Activated CD4-positive, alpha-beta memory T cell treated with anti-CD3 and anti-CD28 coated beads for 36 hours (primary cell): ENCODE measurements around the gene LRRC75A. TPM values are rescaled to one million over a fixed set of nuclear protein-coding genes. Genes with fewer than 3 reads are reported as not detected.
"Not testable (repeated sequence)": the region's sequence is repeated elsewhere in the genome, so short reads cannot be mapped to it uniquely, and the experiment has no call there.

ENCODE experiments used
- CTCF ChIA-PET: fragments of 350-600 bp; sonication (Branson Sonifier 250); formaldehyde crosslinking; loops from one replicate; lab custom pipeline; 2021; ENCODE audit warnings: antibody characterized with exemption, inconsistent platforms; lab: Charles Lee
- POLR2A ChIA-PET: fragments of 350-600 bp; sonication (Branson Sonifier 250); formaldehyde crosslinking; loops from one replicate; lab custom pipeline; 2021; ENCODE audit warnings: antibody characterized with exemption; lab: Charles Lee
- DNase-seq: peaks from one replicate; pipeline ENCODE4 v3.0.0-alpha.2; 2020
- H3K27ac Mint-ChIP-seq: one replicate; pipeline ENCODE4 v1.8.0; 2021; ENCODE audit warnings: mixed read lengths
- H3K27me3 Mint-ChIP-seq: one replicate; pipeline ENCODE4 v1.8.0; 2021; ENCODE audit warnings: mixed read lengths
- H3K36me3 Mint-ChIP-seq: one replicate; pipeline ENCODE4 v1.8.0; 2021; ENCODE audit warnings: mixed read lengths
- H3K4me1 Mint-ChIP-seq: one replicate; pipeline ENCODE4 v1.8.0; 2021; ENCODE audit warnings: low read depth, mixed read lengths
- H3K4me3 Mint-ChIP-seq: one replicate; pipeline ENCODE4 v1.8.0; 2021; ENCODE audit warnings: mild to moderate bottlenecking, mixed read lengths
- H3K9me3 Mint-ChIP-seq: one replicate; pipeline ENCODE4 v1.8.0; 2021; ENCODE audit warnings: mixed read lengths
- intact Hi-C: fragments of 100-400 bp; cut with micrococcal nuclease; formaldehyde crosslinking; loops from one replicate; pipeline ENCODE4 v1.15.1; 2023
- total RNA-seq, 2 experiments: library from RNA; stranded (reverse); gene quantifications; one replicate each; pipeline ENCODE4 v1.2.3, GENCODE V29; 2021

Gene LRRC75A, protein sequence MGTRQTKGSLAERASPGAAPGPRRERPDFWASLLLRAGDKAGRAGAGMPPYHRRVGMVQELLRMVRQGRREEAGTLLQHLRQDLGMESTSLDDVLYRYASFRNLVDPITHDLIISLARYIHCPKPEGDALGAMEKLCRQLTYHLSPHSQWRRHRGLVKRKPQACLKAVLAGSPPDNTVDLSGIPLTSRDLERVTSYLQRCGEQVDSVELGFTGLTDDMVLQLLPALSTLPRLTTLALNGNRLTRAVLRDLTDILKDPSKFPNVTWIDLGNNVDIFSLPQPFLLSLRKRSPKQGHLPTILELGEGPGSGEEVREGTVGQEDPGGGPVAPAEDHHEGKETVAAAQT
- total RNA-seq = 1 to 10 TPM; 1.2 to 1.4 TPM

DNA sequence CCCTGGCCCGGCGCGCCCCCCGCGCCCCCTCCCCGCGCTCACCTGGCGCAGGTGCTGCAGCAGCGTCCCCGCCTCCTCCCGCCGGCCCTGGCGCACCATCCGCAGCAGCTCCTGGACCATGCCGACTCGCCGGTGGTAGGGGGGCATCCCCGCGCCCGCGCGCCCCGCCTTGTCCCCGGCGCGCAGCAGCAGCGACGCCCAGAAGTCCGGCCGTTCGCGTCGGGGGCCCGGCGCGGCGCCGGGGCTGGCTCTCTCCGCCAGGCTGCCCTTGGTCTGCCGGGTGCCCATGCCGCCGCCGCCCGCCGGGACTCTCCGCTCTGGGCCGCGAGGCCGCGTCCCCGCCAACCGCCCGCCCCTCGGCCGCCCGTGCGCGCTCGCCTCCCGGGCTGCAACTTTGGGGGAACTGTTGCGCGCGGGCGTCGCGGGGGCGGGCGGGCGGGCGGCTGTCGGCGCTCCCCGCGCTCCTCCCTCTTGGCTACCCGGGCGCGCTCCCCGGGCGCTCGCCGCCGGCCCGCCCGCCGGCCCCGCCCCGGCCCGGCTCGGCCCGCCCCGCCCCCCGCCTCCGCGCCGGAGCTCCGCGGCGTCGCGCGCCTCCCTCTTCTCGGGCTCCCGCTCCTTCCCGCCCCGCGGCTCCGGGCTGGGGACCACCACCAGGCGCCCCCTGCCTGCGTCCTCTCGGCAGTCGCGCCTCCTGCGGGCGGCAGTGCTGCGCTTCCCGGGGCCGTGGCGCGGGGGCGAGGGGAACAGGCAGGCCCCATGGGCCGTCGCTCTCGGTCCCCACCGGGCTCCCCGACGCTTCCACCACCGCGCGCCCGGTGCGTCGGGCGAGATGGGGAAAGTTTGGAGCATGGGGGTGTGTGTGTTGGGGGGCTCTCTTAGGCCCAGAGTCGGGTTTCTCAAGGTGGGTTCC lies at the start of gene LRRC75A:
Gene LRRC75A (minus strand): TSS at position 491 of the 910 bp plus-strand sequence. CDS start 203 bp downstream, at position 288.
- intact Hi-C loops = no loop called here
- peaks cover 9% of the 10 kb centered on the region for H3K4me1 Mint-ChIP-seq
- DNase-seq = peak; percentile 63
- CTCF ChIA-PET = interaction anchor here (1.4 to 1.7 kb wide), 2 partner anchors 30 to 77 kb away, joined by 4 to 5 read pairs; partner anchors contain the start of gene TRPV2
- peaks cover 3% of the 10 kb centered on the region for H3K27me3 Mint-ChIP-seq
- H3K27ac Mint-ChIP-seq = no peak within 1 kb of the TSS
- peak within 1 kb of the TSS; percentile 66 for H3K4me3 Mint-ChIP-seq
- POLR2A ChIA-PET = interaction anchor here (1.5 kb wide), 1 partner anchor 54 kb away, joined by 4 read pairs; no protein-coding TSS in a partner anchor
- no peaks in the 10 kb centered on the region for H3K9me3 Mint-ChIP-seq
- no peaks in the 10 kb centered on the region for H3K36me3 Mint-ChIP-seq

DNA sequence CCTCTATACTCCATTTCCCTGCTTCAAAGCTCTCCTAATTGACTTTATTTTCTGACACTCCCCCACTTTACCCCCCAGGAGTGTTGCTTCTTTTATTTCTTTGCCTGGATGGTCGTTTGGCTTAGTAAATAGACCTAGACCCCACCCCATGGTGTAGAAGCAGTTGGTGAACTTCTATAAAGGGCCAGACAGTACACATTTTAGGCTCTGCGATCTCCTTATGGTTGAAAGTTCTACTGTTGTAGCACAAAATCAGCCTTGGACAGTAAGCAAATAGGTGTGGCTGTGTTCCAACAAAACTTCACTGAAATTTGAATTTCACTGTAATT lies 45.1 kb upstream of the LRRC75A start:
- Mint-ChIP-seq H3K27me3 (peaks cover 2% of the 10 kb centered on the region), H3K27ac (no peak overlapping the region), H3K36me3 (peaks cover 3% of the 10 kb centered on the region), H3K4me1 (peaks cover 14% of the 10 kb centered on the region), H3K4me3 (no peak overlapping the region), H3K9me3 (no peaks in the 10 kb centered on the region)
- ChIA-PET POLR2A (interaction anchor here (0.6 to 1.8 kb wide), 2 partner anchors 51 to 156 kb away, joined by 3 to 7 read pairs; partner anchors contain the start of gene UBB), CTCF (interaction anchor here (1.0 to 4.0 kb wide), 11 partner anchors 13 to 454 kb away, joined by 3 to 41 read pairs (median 7); partner anchors contain the start of genes CCDC144A and CENPV)
- no peak for DNase-seq
- intact Hi-C loops = loop anchor here (1.0 to 5.0 kb wide), 4 partner anchors 47 to 1500 kb away; partner anchors contain the start of genes ATPAF2 and GID4

DNA sequence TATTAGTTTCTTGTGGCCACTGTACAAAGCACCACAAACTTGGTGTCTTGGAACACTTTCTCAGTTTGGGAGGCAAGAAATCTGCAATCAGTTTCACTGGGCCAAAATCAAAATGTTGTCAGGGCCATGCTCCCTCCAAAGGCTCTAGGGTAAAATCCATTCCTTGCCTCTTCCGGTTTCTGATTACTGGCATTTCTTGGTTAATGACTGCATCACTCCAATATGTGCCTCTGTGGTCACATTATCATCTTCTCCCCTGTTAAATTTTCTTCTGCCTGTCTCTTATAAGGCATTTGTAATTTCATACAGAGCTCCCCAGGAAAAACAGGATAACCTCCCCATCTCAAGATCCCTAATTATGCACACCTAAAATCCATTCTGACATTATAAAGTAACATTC lies 42.2 kb upstream of the LRRC75A start:
- no peaks in the 10 kb centered on the region for H3K9me3 Mint-ChIP-seq
- H3K27me3 Mint-ChIP-seq = peaks cover 6% of the 10 kb centered on the region
- POLR2A ChIA-PET = no interaction called here
- intact Hi-C loops = no loop called here
- CTCF ChIA-PET = interaction anchor here (4.0 kb wide), 1 partner anchor 55 kb away, joined by 41 read pairs; no protein-coding TSS in a partner anchor
- DNase-seq = no peak
- H3K4me3 Mint-ChIP-seq = no peak overlapping the region
- peaks cover 14% of the 10 kb centered on the region for H3K4me1 Mint-ChIP-seq
- H3K27ac Mint-ChIP-seq = no peak overlapping the region
- no peaks in the 10 kb centered on the region for H3K36me3 Mint-ChIP-seq

DNA sequence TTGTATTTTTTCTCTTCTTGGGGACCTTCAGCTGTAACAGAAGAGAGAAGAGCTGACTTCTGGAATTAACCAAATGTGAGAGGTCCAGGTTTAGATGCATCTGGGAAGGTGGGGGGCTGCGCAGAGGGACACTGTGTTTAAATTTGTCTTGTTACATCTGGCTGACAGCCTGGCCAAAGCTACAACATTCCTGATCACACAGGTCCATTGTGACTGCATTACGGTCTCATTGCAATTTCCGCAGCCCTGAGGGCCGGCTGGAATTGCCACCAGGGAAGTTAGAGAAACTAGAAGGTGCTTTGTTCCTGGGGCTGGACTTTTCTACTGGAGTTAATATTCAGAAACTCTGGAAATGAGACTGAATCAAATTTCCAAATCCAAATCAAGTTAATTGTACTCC lies 37.9 kb upstream of the LRRC75A start:
- no peak for DNase-seq
- H3K27me3 Mint-ChIP-seq = peaks cover 28% of the 10 kb centered on the region
- H3K4me3 Mint-ChIP-seq = no peak overlapping the region
- H3K4me1 Mint-ChIP-seq = peaks cover 3% of the 10 kb centered on the region
- ChIA-PET POLR2A (no interaction called here), CTCF (interaction anchor here (1.5 kb wide), 1 partner anchor 9 kb away, joined by 5 read pairs; no protein-coding TSS in a partner anchor)
- no peaks in the 10 kb centered on the region for H3K36me3 Mint-ChIP-seq
- no peaks in the 10 kb centered on the region for H3K9me3 Mint-ChIP-seq
- H3K27ac Mint-ChIP-seq = no peak overlapping the region
- intact Hi-C loops = no loop called here

DNA sequence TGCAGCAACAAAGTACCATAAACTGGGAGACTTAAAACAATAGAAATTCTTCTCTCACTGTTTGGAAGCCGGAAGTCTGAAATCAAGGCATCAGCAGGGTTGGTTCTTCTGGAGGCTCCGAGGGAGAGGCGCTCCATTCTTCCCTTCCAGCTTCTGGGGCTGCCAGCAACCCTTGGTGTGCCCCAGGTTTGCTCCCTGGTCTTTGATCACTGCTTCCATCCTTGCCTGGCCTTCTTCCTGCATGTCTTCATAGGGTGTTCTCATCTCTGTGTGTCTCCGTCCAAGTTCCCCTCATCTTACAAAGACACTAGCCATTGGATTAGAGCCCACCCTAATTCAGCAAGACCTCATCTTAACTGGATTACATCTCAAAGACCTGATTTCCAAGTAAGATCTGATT lies 35.3 kb upstream of the LRRC75A start:
- H3K4me1 Mint-ChIP-seq = peaks cover 4% of the 10 kb centered on the region
- H3K36me3 Mint-ChIP-seq = no peaks in the 10 kb centered on the region
- no peaks in the 10 kb centered on the region for H3K9me3 Mint-ChIP-seq
- CTCF ChIA-PET = interaction anchor here (0.7 to 0.9 kb wide), 2 partner anchors 9 to 73 kb away, joined by 3 to 4 read pairs; no protein-coding TSS in a partner anchor
- H3K27ac Mint-ChIP-seq = no peak overlapping the region
- DNase-seq = no peak
- intact Hi-C loops = no loop called here
- no peak overlapping the region for H3K4me3 Mint-ChIP-seq
- POLR2A ChIA-PET = no interaction called here
- peaks cover 28% of the 10 kb centered on the region for H3K27me3 Mint-ChIP-seq

DNA sequence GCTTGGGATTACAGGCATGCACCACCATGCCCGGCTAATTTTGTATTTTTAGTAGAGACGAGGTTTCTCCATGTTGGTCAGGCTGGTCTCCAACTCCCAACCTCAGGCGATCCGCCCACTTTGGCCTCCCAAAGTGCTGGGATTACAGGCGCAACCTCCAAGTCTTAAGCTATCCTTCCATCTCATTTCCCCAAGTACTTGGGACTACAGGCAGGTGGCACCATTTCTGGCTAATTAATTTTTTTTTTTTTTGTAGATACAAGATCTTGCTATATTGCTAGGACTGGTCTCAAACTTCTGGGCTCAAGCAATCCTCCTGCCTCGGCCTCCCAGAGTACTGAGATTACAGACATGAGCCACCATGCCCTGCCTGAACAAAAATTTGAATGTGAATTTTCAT lies 33.6 kb upstream of the LRRC75A start:
- H3K9me3 Mint-ChIP-seq, H3K27ac Mint-ChIP-seq, intact Hi-C loops, DNase-seq, H3K4me1 Mint-ChIP-seq, H3K36me3 Mint-ChIP-seq, H3K4me3 Mint-ChIP-seq: not testable (repeated sequence)
- H3K27me3 Mint-ChIP-seq = peaks cover 26% of the 10 kb centered on the region
- POLR2A ChIA-PET = interaction anchor here (0.6 kb wide), 2 partner anchors 55 to 200 kb away, joined by 4 read pairs; no protein-coding TSS in a partner anchor
- CTCF ChIA-PET = interaction anchor here (1.0 to 6.2 kb wide), 3 partner anchors 10 to 162 kb away, joined by 5 to 113 read pairs (median 9); no protein-coding TSS in a partner anchor

DNA sequence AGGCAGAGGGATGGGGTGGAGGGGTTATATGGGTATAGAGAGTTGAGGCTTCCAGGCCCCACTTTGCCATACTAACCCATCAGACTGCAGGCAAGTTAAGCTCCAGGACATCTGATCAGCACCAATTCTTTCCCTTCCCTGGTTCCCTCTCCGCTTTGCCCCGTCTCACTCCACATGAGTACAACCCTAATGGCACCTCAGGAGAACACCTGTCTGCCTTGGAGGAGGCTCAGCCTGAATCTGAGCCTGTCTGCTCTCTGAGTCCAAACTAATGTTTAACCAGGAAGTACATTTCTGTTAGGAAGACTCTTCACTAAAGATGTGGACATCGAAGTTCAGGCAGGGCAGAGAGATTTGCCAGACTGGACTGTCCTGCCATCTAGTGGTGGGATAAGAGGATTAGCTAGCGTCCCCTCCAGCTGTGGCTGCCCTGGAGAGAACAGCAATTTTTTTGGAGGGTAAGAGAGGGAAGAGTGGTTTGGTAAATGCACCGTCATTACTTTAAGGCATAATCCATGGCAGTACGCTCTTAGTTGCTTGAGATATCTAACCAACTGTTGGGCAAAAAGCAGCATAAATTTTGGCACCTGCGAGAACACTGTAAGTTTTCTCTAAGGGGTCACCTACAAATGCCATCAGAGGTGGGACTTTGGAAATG lies 29.2 kb upstream of the LRRC75A start:
- Mint-ChIP-seq H3K9me3 (no peaks in the 10 kb centered on the region), H3K36me3 (no peaks in the 10 kb centered on the region), H3K4me3 (no peak overlapping the region), H3K27ac (no peak overlapping the region), H3K27me3 (peaks cover 24% of the 10 kb centered on the region), H3K4me1 (peaks cover 6% of the 10 kb centered on the region)
- ChIA-PET POLR2A (interaction anchor here (0.9 kb wide), 1 partner anchor 74 kb away, joined by 3 read pairs; no protein-coding TSS in a partner anchor), CTCF (interaction anchor here (0.6 to 6.2 kb wide), 52 partner anchors 8 to 467 kb away, joined by 3 to 113 read pairs (median 4); partner anchors contain the start of genes CENPV and LRRC75A)
- intact Hi-C loops = loop anchor here (1.0 kb wide), 3 partner anchors 68 to 158 kb away; no protein-coding TSS in a partner anchor
- peak; percentile 75 for DNase-seq

DNA sequence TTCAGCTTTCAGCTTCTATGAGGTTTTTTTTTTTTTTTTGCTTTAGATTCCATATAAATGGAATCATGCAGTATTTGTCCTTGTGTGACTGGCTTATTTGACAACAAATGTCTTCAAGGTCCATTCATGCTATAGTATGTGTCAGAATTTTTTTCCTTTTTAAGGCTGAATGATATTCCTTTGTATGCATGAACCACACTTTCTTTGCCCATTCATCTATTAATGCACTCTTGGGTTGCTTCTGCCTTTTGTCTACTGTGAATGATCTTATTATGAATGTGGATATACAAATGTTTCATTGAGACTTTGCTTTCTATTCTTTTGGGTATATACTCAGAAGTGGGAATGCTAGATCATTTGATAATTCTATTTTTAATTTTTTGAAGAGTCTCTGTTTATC lies 27.0 kb upstream of the LRRC75A start:
- POLR2A ChIA-PET = no interaction called here
- no peaks in the 10 kb centered on the region for H3K9me3 Mint-ChIP-seq
- H3K36me3 Mint-ChIP-seq = no peaks in the 10 kb centered on the region

DNA sequence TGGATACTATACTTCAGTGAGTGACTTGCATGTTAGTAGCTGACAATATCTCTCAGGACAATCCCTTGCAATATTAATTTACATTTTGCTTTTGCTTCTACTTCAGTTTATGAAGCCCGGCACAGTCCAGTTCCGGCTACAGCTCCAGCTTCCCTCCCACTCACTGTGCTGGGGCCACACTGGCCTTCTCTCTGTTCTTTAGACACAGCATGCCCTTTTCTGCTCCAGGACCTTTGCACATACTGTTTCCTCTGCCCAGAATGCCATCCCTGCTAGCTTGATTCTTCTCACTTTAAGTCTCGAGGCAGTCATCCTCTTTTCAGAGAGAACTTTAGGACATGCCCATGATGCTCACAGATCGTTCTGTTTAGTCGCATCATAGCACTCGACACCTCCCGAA lies 25.5 kb upstream of the LRRC75A start:
- H3K36me3 Mint-ChIP-seq = no peaks in the 10 kb centered on the region
- H3K4me3 Mint-ChIP-seq = no peak overlapping the region
- H3K4me1 Mint-ChIP-seq = peaks cover 3% of the 10 kb centered on the region
- DNase-seq = no peak
- peaks cover 25% of the 10 kb centered on the region for H3K27me3 Mint-ChIP-seq
- ChIA-PET CTCF (interaction anchor here (0.9 to 2.1 kb wide), 5 partner anchors 8 to 179 kb away, joined by 3 to 12 read pairs (median 4); no protein-coding TSS in a partner anchor), POLR2A (no interaction called here)
- no peaks in the 10 kb centered on the region for H3K9me3 Mint-ChIP-seq
- H3K27ac Mint-ChIP-seq = no peak overlapping the region
- intact Hi-C loops = no loop called here

More for the DNA sequence above, 27.0 kb upstream of the LRRC75A start:
- H3K27ac Mint-ChIP-seq = no peak overlapping the region
- peaks cover 3% of the 10 kb centered on the region for H3K4me1 Mint-ChIP-seq
- intact Hi-C loops = no loop called here
- no peak overlapping the region for H3K4me3 Mint-ChIP-seq
- DNase-seq = no peak
- CTCF ChIA-PET = interaction anchor here (0.7 to 2.1 kb wide), 3 partner anchors 17 to 599 kb away, joined by 4 to 12 read pairs (median 5); no protein-coding TSS in a partner anchor
- H3K27me3 Mint-ChIP-seq = peaks cover 25% of the 10 kb centered on the region

DNA sequence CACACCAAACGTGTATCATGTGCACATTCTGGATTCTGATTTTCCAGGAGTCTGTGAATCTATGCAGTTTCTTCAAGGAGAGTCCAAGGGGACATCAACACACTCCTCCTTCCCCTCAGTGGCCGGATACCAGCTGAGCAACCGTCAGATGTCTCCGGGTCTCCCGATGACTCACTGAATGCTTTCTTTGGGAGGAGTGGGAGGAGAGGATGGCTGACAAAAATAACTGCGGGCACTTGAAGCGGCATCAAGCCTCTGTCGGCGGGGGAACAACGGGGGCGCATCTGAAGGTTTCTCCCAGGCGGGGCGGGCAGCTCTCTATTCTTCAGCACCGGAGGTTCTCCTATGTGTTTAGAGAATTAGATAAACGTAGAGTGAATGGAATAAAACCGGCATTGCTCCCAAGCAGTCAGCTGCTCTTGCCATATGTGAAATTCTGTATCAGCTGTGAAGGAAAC lies 24.6 kb upstream of the LRRC75A start:
- peaks cover 25% of the 10 kb centered on the region for H3K27me3 Mint-ChIP-seq

DNA sequence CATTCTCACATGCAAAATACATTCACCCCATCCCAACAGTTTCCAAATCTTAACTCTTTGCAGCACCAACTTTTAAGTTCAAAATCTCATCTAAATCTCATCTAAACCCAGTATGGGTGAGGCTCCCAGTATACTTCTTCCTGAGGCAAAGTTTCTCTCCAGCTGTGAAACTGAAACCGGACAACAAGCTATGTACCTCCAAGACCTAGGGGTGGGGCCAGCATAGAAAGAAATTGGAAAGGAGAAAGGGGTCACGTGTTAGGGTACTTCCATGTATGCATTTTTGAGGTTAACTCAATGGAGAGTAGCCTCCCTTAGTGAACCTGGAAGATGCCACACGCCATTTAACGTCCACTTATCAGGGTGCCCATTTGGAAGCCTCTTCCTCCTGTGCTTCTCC lies 23.9 kb upstream of the LRRC75A start:
- POLR2A ChIA-PET = no interaction called here
- intact Hi-C loops = no loop called here
- no peak for DNase-seq
- Mint-ChIP-seq H3K4me1 (no peaks in the 10 kb centered on the region), H3K27ac (no peak overlapping the region), H3K36me3 (no peaks in the 10 kb centered on the region), H3K9me3 (no peaks in the 10 kb centered on the region), H3K4me3 (no peak overlapping the region), H3K27me3 (peaks cover 21% of the 10 kb centered on the region)
- CTCF ChIA-PET = no interaction called here

More for the DNA sequence above, 24.6 kb upstream of the LRRC75A start:
- no peaks in the 10 kb centered on the region for H3K9me3 Mint-ChIP-seq
- H3K4me1 Mint-ChIP-seq = peaks cover 3% of the 10 kb centered on the region
- ChIA-PET CTCF (interaction anchor here (0.9 to 1.4 kb wide), 3 partner anchors 8 to 178 kb away, joined by 3 to 8 read pairs (median 4); no protein-coding TSS in a partner anchor), POLR2A (no interaction called here)
- intact Hi-C loops = no loop called here
- H3K27ac Mint-ChIP-seq = no peak overlapping the region
- no peaks in the 10 kb centered on the region for H3K36me3 Mint-ChIP-seq
- no peak overlapping the region for H3K4me3 Mint-ChIP-seq
- no peak for DNase-seq
